Activated CD4-positive, alpha-beta T cell treated with anti-CD3 and anti-CD28 coated beads, Interleukin-2, Interleukin-4, amounts not matched to agents 100 ng/mL and 50 ng/mL, durations not matched to agents 16 hours and 8 hours (primary cell): ENCODE results near the gene GRIN2A.

Experiments
- DNase-seq: peaks from one replicate; pipeline ENCODE4 v3.0.0-alpha.2; 2020; ENCODE audit warnings: low spot score

GRIN2A gene

DNA sequence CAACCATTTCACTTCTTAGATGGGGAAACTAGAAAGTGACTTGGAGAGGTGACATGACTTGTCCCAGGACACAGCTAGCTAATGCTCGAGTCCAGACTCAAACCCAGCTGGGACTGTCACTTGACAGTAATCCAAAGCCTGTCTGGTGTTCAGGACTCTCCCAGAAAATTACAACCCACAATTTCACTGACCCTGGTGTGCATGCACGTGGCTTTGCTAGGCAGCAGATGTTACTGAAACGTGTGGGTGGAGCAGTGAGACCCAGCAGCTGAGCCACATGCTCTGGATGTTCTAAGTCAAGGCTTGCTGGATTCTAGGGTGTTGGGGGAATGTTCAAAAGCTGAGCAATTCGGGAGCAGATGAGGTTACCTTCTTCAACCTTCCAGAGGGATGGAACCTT lies 364.6 kb downstream of the GRIN2A start:
- no peak for DNase-seq

DNA sequence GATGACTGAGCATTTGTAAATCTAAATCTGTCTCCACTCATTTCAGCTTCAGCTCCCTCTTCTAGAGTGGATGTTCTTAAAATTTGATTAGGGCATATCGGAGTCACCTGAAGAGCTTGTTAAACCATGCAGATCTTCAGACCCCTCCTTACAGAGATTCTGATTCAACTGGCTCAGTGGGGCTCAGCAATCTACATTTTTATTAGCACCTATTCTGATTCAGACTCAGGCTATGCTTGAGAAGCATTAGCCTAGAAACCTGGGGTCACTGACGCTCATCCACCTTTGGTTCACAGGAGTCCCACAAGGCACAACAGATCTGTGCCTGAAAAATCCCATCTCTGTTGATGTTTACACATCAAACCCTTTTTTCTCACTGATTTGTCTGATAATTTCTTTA lies 365.6 kb downstream of the GRIN2A start:
- DNase-seq: no peak

DNA sequence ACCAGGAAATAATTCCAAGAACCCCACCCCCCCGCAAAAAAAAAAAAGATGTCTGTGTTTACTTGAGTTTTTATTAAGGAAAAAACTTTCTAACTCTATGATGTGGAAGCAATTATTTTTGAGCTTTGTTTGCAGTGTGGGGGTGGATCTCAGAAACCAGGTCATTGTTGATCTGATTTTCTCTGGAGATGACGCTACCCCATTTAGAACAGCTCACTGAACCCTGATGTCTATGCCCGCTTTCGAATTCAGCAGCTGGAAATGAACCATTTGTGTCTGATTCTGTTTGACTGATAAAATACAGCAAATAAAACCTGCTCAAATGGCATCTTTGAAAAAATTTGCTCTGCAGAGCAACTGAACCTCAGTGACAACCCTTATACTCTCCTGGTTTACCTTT lies 368.6 kb downstream of the GRIN2A start:
- no peak for DNase-seq

DNA sequence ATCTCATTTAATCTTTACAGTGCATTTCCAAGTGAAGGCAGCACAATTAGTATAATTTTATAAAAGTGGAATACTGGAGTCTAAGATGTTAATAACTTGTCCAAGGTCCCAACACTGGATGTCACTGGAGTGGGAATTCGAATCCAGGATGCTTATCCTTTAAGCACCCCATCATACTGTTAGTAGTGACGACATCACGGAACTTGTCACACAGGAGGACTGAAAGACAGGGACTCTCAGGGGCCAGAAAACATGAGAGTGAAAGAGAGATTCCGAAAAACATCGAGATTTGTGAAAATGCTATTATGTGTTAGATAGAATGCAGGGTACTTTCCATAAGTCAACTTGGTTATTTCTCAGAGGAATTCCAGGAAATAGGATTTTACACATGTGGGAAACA lies 374.0 kb downstream of the GRIN2A start:
- no peak for DNase-seq

DNA sequence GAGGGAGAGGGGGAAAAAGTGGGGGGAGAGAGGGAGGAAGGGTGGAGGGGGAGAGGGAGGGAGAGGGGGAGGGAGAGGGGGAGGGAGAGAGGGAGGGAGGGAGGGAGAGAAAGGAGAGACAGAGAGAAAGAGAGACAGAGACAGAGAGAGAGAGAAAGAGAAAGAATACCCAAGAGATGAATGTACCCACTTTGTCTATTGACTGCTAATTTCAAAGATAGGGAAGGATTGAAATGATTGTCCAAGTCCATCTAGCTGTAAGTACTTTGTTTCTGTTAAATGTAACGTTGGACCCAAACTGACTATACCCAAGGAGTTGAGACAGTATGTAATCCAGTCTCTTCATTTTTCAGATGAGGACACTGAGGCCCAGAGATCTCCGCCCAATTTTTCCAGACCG lies 374.9 kb downstream of the GRIN2A start:
- DNase-seq: no peak

DNA sequence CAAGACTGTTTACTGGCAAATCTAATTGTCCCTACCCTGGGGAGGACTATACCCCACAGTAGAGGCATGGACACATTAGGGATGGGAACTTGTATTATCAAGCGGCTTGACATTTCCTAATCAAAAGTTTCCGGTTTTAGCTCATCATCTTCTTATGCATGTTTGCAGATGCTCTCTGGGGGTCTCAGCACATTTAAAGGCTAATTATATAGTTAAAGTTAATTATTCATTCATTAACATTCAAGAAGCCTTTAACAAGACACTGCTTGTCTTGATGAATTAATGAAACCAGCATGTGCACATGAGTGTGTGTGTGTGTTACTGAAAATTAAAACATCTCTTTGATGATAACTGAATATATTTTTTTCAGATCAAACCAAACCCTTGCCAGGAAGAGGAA lies 377.1 kb downstream of the GRIN2A start:
- DNase-seq: no peak

DNA sequence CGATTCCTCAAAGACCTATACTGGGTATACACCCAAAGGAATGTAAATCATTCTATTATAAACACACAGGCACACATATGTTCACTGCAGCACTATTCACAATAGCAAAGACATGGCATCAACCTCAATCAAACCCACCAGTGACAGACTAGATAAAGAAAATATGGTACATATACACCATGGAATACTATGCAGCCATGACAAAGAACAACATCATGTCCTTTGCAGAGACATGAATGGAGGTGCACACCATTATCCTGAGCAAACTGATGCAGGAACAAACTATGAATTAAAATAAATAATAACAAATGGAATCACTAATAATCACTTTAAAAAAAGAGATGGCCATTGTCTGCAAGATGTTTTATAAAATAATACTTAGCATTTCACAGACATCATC lies 380.1 kb downstream of the GRIN2A start:
- DNase-seq: no peak

DNA sequence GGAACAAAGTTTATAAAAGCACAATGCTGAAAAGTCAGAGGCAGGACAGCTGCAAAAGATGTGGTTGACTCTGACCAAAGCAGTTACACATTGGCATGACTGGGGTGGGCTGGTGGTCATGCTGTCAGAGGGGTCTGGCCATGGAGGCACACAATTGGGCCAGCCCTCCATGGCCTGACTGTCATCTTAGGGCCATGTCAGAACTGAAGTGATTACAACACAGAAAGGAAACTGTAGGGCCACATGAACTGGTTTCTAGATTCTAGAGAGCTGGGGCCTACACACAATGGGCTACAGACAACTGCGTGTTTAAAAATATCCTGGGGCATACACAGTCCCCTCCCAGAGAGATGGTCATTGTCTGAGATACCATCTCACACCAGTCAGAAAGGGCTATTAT lies 380.6 kb downstream of the GRIN2A start:
- DNase-seq: no peak

DNA sequence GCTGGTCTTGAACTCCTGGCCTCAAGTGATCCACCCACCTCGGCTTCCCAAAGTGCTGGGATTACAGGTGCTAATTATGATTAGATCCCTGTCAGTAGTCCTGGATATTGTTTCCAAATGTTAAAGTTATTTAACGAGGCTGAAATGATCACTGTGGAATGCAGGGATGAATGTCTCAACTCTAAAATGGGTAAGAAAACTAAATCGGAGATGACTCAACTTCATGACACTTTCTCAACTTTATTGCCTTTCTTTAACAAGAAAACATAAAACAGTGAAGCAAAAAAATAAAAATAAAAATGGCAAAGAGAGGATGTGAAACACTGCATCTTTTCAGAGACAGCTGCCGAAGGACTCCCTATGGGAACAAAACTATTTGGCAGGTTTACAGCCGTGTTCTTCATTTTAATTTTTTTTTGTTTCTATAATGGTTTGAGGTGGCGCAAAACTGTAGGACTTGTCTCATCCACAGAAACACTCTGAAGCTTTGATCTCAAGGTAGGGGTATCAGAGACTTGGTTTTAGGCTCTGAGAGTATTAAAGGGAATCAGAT lies 382.0 kb downstream of the GRIN2A start:
- no peak for DNase-seq

DNA sequence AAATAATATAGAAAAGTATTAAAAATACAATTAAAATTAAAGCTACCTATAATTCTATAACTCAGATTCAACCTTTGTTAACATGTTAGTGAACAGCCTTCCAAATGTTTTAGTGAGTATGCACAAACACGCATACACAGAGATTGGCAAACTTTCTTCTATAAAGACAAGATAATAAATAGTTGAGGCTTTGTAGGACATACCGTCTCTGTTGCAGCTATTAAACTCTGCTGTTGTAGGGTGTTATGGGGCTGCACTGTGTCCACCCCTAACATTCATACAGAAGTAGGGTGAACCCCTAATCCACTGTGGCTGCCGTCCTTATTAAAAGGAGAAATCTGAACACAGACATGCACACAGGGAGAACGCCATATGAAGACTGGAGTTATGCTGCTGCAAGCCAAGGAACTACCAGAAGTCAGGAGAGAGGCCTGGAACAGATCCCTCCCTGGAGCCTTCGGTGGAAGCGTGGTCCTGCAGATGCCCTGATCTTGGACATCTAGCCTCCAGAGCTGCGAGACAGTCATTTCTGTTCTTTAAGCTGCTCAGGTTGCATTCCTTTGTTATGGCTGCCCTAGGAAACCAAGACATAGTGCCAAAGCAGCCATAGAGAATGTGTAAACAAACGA lies 383.2 kb downstream of the GRIN2A start:
- no peak for DNase-seq

DNA sequence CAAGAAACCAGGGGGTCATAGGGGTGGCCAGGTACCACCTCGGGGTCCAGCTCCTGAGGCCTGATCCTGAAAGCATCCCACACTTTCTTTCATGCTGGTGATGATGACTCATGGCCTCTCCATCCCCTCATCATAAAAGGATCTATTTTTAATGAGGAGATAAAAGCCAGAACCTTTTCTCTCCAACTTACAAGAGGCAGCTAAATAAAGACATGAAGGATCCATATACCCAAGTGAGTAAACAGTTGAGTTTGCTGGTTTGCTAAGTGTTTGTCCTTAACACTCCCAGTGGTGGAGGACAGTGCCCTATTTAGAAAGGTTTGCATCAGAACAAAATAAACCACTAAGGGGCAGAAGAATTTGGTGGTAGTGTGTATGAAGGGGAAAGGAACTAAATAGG lies 383.8 kb downstream of the GRIN2A start:
- DNase-seq: no peak

DNA sequence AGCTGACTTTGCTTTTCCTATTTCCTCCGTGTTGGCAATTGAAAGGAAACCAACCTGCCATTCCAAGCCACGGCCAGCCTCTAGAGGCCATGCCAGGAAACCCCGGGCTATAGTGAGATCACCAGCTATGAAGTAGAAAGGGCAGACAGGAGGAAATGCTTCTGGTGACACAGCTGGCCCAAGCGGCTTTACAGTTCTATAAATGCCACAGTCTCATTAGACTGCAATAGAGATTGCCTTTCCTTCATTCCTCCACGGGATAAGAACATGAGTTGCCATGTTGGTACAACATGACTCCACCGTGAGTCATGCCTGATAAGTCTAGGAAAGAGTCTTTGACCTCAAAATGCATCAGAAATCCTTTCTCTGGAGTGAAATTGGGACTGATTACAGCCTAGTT lies 384.9 kb downstream of the GRIN2A start:
- no peak for DNase-seq

DNA sequence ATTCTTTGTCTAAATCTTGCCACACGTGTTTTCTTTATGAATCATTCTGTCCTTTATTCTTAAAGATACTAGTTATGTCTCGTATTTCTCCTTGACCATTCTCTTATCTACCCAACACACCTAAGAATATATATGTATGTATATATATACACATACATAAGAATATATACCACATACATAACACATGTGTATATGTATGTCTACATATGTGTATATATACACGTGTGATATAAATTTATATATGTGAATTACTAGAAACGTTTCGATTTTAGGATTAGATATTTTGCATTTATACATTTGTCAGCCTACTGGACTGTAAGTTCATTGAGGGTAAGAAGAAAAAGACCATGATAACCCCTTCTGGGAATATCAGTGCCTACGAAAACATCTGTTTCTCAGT lies 388.6 kb downstream of the GRIN2A start:
- no peak for DNase-seq

DNA sequence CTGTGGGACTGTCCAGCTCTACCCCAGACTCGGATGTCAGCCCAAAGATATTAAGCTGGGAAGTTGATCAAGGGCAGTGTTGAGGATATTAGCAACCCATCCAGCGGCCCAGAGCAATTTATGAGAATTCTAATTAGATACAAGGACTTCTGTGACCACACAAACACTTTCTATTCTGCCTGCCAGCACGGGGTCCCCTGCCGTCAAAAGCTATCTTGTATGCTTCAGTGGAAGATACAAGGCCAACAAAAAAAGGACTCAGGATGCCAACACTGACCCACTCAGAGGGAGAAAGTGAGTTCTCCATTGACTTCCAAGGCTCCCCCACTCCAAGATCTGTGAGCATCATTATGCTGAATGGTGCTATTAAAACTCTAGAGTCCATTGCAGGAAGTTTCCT lies 390.7 kb downstream of the GRIN2A start:
- no peak for DNase-seq

DNA sequence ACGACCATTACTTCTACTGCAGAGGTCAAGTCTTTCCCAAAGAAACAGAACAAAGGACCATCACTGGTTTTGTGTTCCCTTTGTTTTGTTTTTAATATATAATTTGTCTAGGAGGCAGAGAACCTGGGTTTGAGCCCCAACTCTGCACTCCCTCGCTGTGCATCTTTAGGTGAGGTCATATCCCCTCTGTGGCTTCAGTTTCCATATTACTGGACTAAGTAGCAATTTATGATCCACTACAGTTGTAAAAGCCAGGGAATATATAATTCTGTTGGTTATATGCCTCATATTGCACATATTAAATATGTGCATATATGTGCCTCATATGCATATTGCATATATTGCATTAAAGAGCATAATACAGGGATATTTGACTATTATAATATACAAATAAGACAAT lies 392.0 kb downstream of the GRIN2A start:
- DNase-seq: no peak

DNA sequence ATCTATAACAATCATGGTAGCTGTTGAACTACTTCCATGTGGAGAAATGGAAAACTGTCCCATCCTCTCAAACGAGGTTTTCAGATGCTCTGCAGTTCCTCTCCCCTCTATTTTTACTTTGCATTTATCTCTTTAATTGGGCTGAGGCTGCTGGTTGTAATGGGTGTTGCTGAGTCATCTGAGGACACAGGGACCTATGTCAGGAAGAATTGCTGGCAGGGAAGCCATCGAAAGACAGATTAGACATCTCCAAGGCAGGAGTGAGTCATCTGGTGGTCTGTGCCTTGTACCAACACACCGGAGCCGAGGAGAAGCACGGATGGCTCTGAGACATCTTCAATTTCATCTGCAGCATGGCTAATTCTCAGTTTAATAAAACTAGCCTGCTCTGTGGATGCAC lies 394.5 kb downstream of the GRIN2A start:
- no peak for DNase-seq

DNA sequence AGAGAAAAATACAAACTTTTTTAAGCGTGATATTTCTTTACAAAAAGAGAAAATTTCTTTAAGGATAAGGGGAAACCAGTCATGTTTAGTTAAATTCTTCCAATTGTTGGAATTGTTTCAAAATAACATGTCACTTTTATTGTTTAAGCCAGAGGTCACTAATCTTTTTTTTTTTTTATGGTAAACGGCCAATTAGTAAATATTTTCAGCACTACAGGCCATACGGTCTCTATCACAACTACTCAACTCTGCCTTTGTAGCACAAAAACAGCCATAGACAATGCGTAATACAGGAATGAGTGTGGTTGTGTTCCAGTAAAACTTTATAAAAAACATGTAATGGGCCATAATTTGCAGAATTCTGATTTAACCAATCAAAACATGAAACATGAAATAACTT lies 401.4 kb downstream of the GRIN2A start:
- DNase-seq: no peak

DNA sequence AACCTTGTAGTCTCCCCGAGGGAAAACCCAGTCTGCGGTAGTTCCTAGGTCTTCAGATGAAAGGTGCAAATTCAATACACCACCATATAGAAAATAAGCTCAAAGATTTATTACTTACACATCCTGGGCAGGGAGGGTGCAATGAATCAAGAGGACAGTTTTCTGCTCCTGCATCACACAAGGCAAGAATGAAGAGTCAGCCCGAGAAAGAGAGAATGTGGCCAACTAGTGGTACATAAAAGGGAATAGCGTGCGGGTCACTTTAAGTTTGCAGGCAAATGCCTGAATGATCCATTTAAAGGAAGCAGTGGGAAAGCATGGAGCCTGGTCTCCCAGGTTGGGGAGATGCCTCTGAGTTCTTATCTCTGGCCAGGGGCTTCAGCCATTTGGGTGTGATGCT lies 403.4 kb downstream of the GRIN2A start:
- DNase-seq: no peak

DNA sequence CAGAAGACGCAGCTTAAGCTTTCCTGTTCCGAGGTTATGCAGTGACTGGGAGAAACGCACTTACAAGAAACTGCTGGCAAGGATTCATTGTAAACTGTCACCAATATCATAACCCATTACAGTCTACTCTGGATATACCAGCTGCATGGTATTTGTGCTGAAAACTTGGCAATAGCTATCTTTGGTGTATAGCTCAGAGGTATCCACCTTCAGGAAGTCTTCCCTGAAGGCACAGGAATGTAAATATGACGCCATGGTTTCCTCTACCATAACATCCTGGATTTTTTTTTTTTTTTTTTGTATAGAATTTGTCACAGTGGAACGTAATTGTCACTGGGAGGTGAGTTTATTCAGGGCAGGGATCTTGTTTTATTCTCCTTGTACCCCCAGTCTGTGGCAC lies 406.2 kb downstream of the GRIN2A start:
- no peak for DNase-seq

DNA sequence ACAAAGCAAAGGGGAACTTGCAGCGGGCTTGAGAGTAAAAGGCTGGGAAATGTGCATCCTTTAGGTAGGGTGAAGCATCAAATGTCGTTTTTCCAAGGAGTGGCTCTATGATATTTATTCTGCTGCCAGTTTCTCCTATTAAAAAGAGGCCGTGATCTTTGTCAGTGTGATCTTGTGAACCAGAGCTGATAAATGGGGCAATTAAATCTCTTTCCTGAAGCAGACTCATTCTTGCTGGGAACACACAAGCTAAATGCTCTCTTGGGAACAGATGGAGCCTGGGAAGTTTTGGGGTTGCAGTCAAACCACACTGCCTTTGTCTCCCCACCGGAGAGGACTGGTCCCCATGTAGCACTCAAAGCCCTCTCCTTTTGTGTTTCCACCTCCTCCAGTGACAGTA lies 408.9 kb downstream of the GRIN2A start:
- no peak for DNase-seq

DNA sequence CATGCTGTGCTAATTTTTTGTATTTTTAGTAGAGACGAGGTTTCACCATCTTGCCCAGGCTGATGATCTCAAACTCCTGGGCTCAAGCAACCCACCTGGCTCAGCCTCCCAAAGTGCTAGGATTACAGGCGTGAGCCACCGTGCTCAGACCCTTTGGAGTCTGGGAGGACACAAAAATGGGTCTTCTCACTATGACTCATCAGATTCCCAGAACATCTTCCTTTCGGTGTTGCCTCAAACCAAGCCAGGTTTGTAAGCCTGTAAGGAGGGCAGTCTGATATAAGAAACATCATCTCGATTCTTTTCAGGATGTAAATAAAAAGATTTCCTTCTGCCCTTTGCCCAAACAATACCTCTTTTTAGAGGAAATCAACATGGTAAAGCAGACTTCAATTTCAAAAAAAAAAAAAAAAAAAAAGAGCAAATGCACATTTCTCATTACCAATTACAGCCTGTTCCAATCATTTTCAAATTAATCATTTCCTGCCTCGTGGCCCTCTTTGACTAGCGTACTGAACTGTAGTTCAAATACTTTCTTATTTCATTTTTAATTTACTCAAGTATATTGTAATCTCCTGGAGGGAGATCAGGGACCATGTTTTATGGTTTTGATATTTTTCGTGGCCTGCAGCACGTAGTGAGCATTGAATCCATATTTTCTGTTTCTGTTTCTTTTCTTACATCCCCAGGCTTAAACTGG lies 409.6 kb downstream of the GRIN2A start:
- no peak for DNase-seq

DNA sequence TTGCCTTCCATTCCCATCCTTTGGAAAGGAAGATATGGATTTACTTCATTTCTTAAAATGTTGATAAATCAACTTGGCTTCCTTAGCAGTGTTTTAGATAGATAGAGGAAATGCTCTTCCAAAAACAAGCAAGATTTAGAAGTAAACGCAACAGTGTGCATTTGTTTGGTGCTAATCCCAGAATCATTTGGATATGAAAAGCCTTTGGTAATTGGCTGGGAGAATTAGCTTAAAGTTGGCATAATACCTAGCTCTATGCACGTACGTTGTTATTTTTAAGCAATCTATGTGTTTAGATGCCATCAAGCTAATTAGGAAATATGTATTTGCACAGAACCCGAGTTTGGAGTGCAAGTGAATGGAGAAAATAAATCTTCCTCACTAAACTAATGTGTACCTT lies 415.3 kb downstream of the GRIN2A start:
- no peak for DNase-seq

DNA sequence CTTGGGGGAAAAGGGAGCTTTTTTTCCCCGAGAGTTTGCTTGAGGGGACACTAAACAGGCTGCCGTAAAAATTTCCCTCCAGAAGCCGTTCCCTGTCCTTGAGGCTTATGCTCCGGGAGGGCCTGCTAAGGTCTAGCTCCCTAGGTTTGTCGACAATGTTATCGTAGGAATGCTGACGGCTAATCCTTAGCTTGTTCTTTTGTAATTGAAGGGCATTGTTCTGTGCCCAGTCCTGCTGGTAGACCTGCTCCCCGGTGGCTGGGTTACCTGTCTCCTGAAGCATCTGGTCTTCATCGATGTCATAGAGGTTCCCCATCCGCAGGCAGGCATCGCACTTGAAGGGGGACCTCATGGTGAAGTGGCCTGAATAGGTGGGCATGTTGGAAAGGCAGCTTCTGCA lies 418.7 kb downstream of the GRIN2A start:
- no peak for DNase-seq

DNA sequence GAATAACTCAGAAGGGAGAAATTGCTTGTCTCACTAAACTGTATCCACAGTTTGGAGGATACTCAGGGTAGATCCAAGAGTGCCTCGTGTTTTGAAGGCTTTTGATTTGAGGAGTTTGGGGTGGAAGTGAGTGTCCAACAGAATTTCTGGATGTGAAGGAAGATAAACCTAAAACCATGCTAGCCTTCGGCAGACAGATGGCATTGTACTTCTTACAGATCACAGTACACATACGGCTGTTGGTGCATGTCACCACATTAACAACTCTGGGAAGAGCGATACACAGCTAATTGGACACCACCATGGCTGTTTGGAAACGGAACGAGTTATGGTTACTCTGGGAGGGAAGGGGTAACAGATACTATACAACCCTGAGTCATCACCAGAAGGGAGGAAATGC lies 420.4 kb downstream of the GRIN2A start:
- DNase-seq: no peak
